Ammon's horn (tissue), 1 donor: ENCODE data around the gene MIGA2.
A peak's percentile ranks its signal among the peaks of the same experiment; 100 is the strongest.
"Not testable (repeated sequence)": the region's sequence is repeated elsewhere in the genome, so short reads cannot be mapped to it uniquely, and the experiment has no call there.

Experiments
- DNase-seq: peaks from one replicate; pipeline ENCODE4 v3.0.0-alpha.2; 2016; ENCODE audit warnings: low spot score

Gene MIGA2

GRCh38 chr9:129011170-129011569, 25.3 kb upstream of the MIGA2 start:
- DNase-seq, result no peak

- DNase-seq, result no peak
Measured at GRCh38 chr9:129011761-129012181, 24.7 kb upstream of the MIGA2 start.

DNA sequence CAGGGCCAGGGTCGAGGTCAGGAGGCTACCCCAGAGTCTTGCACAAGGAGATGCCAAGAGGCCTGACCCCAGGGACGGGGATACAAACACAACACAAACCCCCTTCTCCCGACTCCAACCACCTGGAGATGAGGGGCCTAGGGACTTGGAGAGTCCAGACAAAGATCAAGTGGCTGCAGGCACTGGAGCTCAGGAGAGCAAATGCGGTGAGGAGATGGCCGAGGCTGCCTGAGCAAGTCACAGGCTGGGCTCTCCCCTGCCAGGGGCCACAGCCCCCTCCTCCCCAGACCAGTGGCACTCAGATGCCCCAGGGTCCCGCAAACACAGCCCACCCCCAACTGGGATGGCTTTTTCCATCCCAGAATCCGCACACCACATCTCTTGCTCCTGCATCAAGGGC, 24.1 kb upstream of the MIGA2 start:
- no peak for DNase-seq

- no peak for DNase-seq
Measured at GRCh38 chr9:129012893-129013448, 23.5 kb upstream of the MIGA2 start.

- no peak for DNase-seq
Measured at GRCh38 chr9:129013674-129014073, 22.8 kb upstream of the MIGA2 start.

DNA sequence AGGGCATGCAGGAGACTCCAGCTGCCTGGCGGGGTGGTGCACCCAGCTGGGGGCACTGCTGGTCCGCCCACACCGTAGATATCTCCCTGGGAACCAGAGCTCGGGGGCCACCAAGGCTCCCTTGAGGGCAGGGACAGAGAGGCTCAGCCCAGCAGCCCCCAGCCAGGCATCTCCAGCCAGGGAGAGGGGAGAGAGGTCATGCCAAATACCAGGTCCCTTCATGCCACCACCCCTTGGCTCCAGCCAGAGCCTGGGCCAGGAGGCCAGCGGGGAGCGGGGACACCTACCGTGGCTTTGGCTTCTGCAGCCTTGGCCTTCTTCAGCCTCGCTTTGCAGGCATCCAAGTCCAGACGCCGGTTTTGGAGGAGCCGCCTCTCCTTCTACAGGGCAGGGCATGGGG, 22.3 kb upstream of the MIGA2 start:
- DNase-seq, result no peak

GRCh38 chr9:129014608-129015007, 21.8 kb upstream of the MIGA2 start:
- DNase-seq, result no peak

GRCh38 chr9:129021091-129021490, 15.3 kb upstream of the MIGA2 start:
- DNase-seq, result no peak

DNA sequence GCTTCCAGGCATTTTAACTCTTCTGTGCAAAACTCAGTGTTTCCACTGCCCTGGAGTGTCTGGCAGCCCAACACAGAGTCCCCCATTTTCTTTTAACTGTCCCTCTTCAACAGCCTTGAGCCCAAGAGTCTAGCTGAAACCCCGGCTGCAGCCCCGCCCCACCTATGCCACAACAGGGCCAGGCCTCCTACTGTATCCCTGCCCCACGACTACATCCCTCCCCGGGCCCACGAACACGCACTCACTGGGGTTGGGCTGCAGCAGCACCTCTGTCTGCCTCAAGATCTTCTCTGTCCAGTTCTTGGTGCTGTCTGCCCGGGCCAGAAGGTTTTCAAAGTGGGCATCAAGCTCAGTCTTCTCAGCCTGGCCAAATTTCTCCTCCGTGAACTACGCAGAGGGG, 14.4 kb upstream of the MIGA2 start:
- DNase-seq, result no peak

GRCh38 chr9:129023036-129023907, 13.2 kb upstream of the MIGA2 start:
- DNase-seq, result peak; percentile 51

GRCh38 chr9:129023908-129024233, 12.6 kb upstream of the MIGA2 start:
- DNase-seq, result no peak

GRCh38 chr9:129026442-129027223, 9.8 kb upstream of the MIGA2 start:
- DNase-seq, result peak; percentile 55

DNA sequence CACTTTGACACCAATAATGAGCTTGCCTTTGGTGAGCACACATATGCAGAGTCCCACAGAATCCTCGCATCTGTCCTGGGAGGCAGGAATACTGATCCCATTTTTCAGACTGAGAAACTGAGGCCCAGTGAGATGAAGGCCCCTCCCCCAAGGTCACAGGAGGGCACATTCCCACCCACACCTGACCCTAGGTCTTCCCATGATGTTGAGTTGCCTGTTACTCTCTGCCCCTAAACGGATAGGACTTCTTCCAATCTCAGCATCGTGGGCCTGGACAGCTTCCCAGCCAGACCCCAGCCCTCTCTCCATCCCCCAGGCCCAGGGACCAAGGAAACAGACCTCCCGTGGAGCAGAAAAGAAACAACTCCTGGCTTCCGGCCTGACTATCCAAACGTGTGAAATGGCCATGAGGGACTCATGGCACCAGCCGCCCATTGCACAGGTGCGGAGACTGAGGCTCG, 9.2 kb upstream of the MIGA2 start:
- no peak for DNase-seq

DNA sequence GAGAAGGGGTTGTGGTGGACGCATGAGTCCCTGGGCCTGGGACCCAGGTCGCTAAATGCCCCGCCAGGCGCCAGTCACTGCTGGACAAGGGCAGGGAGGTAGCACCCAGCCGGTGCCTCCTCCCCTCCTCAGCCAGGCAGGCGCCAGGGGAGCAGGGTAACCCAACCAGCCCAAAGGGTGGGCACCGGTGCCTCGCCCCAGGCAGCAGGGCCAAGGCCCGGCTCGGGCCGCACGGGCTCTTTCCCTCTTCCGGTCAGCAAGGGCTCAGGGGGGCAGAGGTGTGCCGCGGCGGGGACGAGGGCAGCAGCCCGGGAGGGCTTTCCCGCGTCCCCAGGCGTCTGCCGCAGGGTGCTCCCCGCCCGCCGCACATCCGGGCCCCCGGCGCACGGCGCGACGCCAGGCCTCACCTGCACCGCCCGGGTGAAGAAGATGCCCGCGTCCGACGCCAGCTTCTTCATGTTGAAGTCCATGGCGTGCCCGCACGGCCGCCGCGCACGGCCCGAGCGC, 8.7 kb upstream of the MIGA2 start:
- no peak for DNase-seq

DNA sequence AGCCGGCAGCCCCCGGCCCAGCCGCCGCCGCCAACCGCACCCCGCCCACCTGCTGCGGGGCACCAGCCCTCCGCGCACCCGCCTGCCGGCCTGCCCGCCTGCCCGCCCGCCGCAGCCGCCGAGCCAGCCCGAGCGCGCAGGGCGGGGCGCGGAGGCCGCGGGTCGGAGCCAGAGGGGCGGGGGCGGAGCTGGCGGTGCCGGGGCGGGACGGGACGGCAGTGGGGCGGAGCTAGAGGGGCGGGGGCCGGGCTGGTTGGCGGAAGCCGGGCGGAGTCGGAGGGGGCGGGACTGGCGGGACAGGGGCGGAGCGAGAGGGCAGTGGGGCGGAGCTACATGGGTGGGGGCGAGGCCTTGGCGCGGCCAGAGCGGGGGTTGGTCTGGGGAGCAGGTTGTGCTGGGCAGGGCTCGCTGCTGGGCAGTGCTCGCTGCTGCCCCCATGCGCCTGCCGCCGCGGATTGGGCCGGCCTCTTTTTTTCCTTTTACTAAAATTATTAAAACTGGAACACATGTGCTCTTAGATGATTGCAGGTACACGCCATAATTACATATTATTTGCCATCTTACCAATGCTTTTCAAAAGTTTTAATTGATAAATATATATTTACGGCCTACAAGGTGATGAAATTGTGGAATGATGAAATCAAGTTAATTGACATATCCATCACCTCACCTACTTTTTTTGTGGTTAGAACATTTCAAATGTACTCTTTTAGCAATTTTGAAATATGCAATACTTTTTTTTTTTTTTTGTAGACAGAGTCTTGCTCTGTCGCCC, 8.0 kb upstream of the MIGA2 start, which contains the start of gene SH3GLB2:
TSS of gene SH3GLB2 (minus strand) at position 140 of the 775 bp plus-strand sequence. CDS start 177 bp downstream, outside the sequence.
- DNase-seq, result peak; percentile 99

DNA sequence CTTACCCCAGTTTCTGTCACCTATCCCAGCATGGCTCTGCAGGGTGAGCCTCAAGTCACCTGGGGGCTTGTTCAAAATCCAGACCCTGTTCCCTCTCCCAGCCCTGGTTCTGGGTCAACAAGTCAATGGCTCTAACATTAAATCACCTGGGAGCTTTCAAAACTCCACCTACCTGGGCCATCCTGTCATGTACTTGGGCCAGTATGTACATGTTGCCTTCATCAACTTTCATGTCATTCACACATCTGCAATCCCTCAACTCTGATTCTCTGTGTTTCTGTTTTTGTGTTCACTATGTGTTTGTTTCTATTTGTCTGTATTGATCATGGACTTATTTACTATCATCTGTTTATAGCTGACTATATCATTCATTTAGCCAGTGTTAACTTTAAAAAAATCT, 6.2 kb upstream of the MIGA2 start:
- no peak for DNase-seq

DNA sequence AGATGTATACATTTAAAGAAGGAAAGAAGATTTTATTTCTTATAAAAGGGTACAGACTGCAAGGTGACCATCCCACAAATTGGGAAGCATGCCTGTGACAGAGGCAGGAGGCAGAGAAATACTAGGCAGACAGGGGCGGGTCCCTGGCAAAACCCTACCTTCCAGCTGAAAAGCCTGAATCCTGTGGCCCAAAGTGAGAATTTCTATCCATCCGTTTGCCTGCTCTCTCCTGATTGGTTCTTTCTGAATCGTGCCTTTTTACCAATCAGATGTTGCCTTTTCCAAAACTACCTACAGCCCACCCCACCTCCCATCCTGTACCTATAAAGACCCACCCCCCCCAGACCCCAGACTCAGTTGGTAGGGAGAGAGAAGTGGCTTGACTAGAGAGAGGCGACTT, 4.9 kb upstream of the MIGA2 start:
- no peak for DNase-seq

DNA sequence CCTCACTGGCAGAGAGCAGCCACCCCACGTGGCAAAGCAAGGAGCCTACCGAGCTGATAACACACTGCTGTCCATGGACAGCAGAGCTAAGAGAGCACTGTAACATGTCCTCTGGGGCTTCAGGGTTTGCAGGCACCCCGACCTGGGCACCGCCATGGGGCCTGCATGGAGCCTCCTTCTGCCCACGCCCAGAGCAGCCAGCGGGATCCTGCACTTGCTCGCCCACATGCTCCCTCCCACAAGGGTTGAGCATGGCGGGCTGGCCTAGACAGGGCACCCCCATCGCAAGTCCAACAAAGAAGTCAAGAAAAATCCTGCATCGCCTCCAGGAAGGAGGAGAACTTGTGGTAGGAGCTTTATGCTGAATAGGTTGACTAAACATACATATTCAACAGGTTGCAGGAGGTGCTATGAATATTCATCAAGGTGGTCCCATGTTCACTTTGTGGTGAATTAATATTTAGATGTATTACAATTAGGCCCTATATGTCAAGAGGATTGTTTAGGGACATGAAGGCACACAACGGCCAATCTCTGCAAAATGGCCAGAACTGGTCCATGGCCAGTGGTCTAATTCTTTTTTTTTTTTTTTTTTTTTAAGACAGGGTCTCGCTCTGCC, 3.8 kb upstream of the MIGA2 start:
- no peak for DNase-seq

- DNase-seq, result no peak
Measured at GRCh38 chr9:129033216-129033615, 3.2 kb upstream of the MIGA2 start.

DNA sequence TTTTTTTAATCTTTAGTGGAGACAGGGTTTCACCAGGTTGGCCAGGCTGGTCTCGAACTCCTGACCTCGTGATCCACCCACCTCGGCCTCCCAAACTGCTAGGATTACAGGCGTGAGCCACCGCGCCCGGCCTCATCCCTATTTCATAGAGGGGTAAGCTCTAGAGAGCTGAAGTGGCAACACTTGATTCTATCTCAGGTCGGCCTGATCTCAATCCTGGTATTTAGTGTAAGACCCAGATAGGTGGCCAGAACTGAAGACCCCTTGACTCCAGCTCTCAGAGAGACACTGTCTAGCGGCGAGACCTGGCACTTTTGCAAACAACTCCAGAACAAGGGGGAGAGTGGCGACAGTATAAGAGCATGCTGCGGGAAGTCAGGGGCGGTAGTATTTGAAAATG, 588 bp upstream of the MIGA2 start:
- DNase-seq, result not testable (repeated sequence)
